GM20000 (cell line): Measurements from ENCODE around the gene EBLN1.

ENCODE experiments used
- DNase-seq: peaks from one replicate; pipeline ENCODE4 v3.0.0; 2012; ENCODE audit warnings: low spot score
- TF ChIP-seq, protein P1 (sequence below): IDR thresholded peaks from 2 replicates; pipeline ENCODE4 v1.5.1; 2012; ENCODE audit warnings: mild to moderate bottlenecking, control low read depth; ENCODE audit errors: extremely low read depth, missing control alignments

EBLN1 gene

DNA sequence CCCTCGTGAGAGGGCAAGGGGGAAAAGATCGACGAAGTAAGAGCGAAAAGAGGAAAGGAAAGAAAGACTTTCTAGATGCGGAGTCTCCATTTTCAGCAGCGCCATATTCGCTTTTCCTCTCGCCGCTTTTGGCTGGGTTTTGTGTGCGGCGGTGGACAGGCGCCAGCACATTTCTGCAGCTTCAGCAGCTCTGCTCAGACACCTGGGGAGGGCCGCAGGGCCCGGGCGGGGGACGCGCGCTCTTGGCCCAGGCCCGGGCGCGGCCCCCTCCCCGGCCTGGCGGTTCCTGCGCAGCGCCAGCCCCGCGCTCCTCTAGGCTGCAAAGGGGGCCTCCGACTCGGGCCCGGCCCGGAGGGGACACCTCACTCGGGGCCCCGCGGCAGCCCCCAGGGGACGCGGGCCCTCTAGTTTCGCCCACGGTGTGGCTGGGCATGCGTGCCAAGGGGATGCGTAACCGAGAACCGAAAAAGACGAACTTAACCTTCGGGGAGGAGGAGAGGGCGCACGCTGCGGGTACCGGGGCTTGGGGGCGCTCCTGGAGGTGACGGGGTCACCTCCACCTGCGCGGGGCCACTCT lies 34.5 kb upstream of the EBLN1 start:
- peak; percentile 68 for DNase-seq
- TF ChIP-seq, protein P1, sequence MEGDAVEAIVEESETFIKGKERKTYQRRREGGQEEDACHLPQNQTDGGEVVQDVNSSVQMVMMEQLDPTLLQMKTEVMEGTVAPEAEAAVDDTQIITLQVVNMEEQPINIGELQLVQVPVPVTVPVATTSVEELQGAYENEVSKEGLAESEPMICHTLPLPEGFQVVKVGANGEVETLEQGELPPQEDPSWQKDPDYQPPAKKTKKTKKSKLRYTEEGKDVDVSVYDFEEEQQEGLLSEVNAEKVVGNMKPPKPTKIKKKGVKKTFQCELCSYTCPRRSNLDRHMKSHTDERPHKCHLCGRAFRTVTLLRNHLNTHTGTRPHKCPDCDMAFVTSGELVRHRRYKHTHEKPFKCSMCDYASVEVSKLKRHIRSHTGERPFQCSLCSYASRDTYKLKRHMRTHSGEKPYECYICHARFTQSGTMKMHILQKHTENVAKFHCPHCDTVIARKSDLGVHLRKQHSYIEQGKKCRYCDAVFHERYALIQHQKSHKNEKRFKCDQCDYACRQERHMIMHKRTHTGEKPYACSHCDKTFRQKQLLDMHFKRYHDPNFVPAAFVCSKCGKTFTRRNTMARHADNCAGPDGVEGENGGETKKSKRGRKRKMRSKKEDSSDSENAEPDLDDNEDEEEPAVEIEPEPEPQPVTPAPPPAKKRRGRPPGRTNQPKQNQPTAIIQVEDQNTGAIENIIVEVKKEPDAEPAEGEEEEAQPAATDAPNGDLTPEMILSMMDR, result no peak

DNA sequence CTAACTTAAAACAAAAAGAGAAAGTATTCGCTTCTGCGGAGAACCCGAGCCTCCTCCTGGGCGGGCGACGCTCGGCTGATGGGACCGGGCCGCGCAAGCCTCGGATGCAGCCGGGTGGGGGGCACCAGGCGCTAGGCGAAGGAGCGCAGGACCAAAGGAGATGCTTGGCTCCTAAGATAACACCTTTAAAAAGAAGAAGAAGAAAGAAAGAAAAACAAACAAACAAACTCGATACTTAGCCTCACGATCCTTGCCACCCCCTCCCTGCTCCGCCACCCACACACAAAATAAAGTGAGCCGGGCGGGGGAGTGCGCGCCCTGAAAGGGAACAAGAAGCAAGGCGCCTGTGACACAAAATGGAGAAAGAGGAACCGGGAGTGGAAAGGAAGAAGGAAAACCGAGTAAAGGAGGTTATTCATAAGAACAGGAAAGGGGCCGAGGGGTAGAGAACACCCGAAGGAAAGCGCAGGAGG lies 34.0 kb upstream of the EBLN1 start:
- TF ChIP-seq, protein P1, result no peak
- peak; percentile 79 for DNase-seq

DNA sequence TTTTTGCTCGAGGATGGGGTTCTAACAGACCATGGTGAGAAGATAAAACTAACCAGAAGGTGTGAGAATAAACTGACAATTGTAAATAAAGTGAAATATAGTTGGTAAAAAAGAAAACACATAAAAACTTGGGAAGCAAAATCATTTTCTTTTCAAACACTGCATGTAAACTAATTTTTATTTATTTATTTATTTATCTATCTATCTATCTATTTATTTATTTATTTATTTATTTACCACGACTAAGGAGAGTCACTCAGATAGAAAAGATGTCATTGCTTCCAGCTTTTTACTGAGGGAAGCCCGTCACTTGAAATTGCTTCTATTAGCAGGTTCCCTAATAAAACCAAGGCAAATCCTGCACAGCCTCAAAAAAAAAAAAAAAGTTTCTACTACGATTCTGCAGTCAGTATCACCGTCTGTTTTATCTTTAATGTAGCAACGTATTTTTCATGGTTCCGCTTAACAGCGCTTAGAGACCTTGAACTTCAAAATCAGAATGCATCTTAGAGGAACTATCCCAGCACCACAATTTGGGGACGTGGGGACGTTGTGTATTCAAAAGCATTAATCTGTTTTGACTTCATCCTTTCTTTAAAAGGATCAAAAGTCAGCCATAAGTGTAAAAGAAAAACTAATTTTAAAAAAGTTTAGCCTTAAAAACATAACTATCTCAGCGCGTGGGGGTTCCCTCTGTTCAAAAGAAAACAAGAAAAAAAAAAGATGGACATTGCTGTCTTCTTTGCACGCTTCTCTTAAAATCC lies 33.3 kb upstream of the EBLN1 start:
- DNase-seq, result peak; percentile 24

DNA sequence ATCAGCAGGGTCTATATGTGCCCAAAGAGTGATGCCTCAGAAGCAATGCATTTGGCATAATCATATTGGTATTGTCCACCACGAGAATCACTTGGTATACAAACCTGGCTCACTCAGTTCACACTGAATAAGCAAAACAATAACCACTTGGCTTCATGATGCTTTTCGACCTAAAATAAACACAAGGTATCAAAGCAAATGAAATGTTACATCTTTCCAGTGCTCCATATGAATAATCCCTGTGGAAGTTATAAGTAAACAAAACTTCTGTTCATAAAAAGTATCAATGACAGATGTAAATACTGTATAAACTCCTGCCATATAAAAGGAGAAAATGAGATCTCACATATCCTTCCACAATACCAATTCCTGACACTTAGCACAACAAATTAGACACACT lies 29.8 kb upstream of the EBLN1 start:
- DNase-seq, result no peak

More for the DNA sequence above, 33.3 kb upstream of the EBLN1 start:
- TF ChIP-seq, protein P1, result no peak

DNA sequence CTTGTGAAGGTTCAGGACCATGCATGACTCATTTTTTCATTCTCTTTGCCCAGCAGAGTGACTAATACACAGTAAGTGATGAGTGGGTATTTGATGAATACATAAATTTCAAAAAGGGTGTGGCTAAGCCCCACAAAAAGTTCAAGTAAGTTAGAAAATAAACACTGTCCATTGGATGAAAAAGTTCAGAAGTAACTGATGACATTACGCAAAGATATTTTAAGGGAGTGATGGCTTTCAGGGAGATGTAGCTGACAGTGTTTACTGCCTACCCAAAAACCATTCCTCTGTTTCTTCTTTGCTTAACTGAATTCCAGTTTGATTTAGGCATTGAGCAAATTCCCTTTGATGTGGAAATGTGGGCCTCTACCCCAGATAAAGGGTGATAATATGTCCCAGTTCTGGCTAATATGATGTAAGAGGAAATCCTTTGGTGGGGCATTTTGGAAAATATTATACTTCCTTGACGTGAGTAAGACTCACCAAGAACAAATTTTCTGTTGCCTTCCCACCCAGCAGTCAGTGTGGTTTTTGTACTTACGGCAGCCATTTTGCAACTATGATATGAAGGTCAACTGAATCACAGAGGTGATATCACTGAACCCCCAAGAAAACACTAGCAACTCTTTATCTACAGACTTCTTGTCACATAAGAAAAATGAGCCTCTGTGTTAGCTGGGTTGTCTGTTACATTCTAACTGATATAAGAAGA lies 29.0 kb upstream of the EBLN1 start:
- DNase-seq, result no peak
- TF ChIP-seq, protein P1, result no peak

More for the DNA sequence above, 29.8 kb upstream of the EBLN1 start:
- TF ChIP-seq, protein P1, result no peak

DNA sequence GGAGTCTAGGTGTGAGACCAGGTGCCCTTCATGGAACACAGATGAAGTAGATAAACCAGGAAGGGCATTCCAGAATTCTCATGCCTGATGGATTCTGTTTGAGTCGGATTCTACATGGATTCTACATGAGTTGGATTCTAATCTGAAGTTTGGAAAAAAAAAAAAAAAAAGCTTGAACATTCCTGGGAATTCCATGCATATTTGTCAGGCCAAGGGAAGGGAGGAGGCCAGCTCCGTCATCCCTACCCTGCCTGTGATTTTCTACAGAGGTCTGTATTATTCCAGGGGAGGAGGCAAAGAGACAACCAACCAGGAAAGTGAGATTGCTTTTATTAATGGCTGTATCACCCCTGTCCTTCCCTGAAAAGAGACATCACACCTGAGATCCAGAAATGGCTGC lies 27.8 kb upstream of the EBLN1 start:
- TF ChIP-seq, protein P1, result no peak
- DNase-seq, result no peak

DNA sequence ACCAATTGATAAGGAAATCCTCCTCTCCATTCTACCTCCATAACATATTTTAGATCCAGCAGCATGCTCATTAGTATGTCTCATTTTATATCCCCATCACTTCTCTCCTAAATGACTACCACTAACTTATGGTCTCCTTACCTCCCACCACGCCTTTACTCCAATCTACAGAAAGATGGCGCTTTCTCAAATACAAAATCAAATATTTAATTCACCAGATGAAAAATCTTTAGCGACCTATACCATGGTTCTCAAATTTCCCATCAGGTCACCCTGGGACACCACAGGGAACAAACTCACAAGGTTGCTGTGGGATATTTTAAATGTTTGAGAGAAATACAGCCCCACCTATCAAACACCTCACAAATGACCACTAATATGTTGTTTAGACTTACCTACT lies 27.0 kb upstream of the EBLN1 start:
- TF ChIP-seq, protein P1, result no peak
- DNase-seq, result no peak
